Measurements from ENCODE around the gene NT5C3A. TPM values are rescaled to one million over a fixed set of nuclear protein-coding genes. Genes with fewer than 3 reads are reported as not detected.

NT5C3A gene
- total and polyA plus RNA-seq, 9 of the 15 experiments (the other 6 are each of a cell fraction or from before 2014, with no cell fraction given): 18.6 to 60.1 (median 40.0) TPM

DNA sequence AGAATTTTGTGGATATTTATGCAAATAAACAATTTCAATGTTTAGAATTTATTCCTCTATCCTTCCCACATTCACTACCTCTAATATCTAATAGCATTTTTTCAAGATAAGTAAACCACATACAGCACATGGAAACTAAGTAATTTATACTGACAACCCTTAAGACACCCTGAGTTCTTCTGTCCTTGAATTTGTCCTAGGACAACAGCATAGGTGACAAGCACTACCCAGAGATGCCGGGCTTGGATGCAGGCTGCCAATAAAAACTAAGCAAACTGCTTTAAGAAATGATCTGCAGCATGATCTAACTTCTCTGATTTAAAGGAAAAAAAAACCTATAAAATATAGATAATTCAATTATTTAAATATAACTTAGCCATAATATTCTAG is 22.7 kb downstream of the NT5C3A start:
- Histone ChIP-seq H3K9me3 (replicated peaks; ENCODE audit: control insufficient read depth, insufficient read depth, low read depth, low read length) (no peaks in the 10 kb centered on the region), H3K79me2 (ENCODE audit: control insufficient read depth, insufficient read depth, low read length) (peaks cover 95% of the 10 kb centered on the region), H3K9ac (ENCODE audit: insufficient read depth in 1 of 2, low read depth in 2 of 2, low read length in 2 of 2) (no peak overlapping the region; a peak in 1 of 4 replicates), H4K20me1 (replicated peaks; ENCODE audit: control insufficient read depth, insufficient read depth, low read length) (peaks cover 6% of the 10 kb centered on the region), H3K27ac (ENCODE audit: extremely low read depth, low read depth, low read length) (no peak overlapping the region), H3K4me2 (ENCODE audit: insufficient read depth, low read length) (no peak overlapping the region; the same call in 1 of the 2 replicates), H3K36me3 (ENCODE audit: control insufficient read depth, insufficient read depth, low read length) (peaks cover 6% of the 10 kb centered on the region; the same call in 1 of the 3 replicates), H3K4me1 (replicated peaks in 1 of 2; ENCODE audit: control insufficient read depth in 2 of 2, insufficient read depth in 2 of 2, low read length in 2 of 2) (peaks cover 8 to 20% of the 10 kb centered on the region in 2 experiments; a peak in 3 of 5 replicates), H3K27me3 (ENCODE audit: control insufficient read depth in 2 of 2, insufficient read depth in 2 of 2, low read length in 2 of 2) (no peaks in the 10 kb centered on the region), H2AFZ (ENCODE audit: low read depth, low read length) (no peak overlapping the region), H3K4me3 (no peak overlapping the region), H3K9me1 (ENCODE audit: control insufficient read depth, insufficient read depth, low read length) (no peaks in the 10 kb centered on the region)
- ATAC-seq: no peak
- no peak for DNase-seq (ENCODE audit: extremely low read depth in 1 of 4, low spot score in 3 of 4)
- ChIA-PET POLR2A (interaction anchor here (1.1 to 1.6 kb wide), 6 partner anchors 8 to 64 kb away, joined by 3 to 6 read pairs (median 4); no protein-coding TSS in a partner anchor), CTCF (ENCODE audit: low intra/inter-chr PET ratio) (no interaction called here)
- no TSS peak for BruUV-seq (replicated peaks)
- intact Hi-C loops (cut with micrococcal nuclease): loop anchor here (5.0 kb wide), 1 partner anchor 148 kb away; the partner anchor contains the start of gene KBTBD2
- in situ Hi-C loops (cut with MboI): loop anchor here (10.0 kb wide), 1 partner anchor 345 kb away; no protein-coding TSS in a partner anchor
- FAIRE-seq: no peak
- WGBS (ENCODE audit: insufficient coverage, low coverage, missing lambda C conversion rate): 50% methylated on average over 1 of the region's 1 CpG
- TF ChIP-seq, protein P1, sequence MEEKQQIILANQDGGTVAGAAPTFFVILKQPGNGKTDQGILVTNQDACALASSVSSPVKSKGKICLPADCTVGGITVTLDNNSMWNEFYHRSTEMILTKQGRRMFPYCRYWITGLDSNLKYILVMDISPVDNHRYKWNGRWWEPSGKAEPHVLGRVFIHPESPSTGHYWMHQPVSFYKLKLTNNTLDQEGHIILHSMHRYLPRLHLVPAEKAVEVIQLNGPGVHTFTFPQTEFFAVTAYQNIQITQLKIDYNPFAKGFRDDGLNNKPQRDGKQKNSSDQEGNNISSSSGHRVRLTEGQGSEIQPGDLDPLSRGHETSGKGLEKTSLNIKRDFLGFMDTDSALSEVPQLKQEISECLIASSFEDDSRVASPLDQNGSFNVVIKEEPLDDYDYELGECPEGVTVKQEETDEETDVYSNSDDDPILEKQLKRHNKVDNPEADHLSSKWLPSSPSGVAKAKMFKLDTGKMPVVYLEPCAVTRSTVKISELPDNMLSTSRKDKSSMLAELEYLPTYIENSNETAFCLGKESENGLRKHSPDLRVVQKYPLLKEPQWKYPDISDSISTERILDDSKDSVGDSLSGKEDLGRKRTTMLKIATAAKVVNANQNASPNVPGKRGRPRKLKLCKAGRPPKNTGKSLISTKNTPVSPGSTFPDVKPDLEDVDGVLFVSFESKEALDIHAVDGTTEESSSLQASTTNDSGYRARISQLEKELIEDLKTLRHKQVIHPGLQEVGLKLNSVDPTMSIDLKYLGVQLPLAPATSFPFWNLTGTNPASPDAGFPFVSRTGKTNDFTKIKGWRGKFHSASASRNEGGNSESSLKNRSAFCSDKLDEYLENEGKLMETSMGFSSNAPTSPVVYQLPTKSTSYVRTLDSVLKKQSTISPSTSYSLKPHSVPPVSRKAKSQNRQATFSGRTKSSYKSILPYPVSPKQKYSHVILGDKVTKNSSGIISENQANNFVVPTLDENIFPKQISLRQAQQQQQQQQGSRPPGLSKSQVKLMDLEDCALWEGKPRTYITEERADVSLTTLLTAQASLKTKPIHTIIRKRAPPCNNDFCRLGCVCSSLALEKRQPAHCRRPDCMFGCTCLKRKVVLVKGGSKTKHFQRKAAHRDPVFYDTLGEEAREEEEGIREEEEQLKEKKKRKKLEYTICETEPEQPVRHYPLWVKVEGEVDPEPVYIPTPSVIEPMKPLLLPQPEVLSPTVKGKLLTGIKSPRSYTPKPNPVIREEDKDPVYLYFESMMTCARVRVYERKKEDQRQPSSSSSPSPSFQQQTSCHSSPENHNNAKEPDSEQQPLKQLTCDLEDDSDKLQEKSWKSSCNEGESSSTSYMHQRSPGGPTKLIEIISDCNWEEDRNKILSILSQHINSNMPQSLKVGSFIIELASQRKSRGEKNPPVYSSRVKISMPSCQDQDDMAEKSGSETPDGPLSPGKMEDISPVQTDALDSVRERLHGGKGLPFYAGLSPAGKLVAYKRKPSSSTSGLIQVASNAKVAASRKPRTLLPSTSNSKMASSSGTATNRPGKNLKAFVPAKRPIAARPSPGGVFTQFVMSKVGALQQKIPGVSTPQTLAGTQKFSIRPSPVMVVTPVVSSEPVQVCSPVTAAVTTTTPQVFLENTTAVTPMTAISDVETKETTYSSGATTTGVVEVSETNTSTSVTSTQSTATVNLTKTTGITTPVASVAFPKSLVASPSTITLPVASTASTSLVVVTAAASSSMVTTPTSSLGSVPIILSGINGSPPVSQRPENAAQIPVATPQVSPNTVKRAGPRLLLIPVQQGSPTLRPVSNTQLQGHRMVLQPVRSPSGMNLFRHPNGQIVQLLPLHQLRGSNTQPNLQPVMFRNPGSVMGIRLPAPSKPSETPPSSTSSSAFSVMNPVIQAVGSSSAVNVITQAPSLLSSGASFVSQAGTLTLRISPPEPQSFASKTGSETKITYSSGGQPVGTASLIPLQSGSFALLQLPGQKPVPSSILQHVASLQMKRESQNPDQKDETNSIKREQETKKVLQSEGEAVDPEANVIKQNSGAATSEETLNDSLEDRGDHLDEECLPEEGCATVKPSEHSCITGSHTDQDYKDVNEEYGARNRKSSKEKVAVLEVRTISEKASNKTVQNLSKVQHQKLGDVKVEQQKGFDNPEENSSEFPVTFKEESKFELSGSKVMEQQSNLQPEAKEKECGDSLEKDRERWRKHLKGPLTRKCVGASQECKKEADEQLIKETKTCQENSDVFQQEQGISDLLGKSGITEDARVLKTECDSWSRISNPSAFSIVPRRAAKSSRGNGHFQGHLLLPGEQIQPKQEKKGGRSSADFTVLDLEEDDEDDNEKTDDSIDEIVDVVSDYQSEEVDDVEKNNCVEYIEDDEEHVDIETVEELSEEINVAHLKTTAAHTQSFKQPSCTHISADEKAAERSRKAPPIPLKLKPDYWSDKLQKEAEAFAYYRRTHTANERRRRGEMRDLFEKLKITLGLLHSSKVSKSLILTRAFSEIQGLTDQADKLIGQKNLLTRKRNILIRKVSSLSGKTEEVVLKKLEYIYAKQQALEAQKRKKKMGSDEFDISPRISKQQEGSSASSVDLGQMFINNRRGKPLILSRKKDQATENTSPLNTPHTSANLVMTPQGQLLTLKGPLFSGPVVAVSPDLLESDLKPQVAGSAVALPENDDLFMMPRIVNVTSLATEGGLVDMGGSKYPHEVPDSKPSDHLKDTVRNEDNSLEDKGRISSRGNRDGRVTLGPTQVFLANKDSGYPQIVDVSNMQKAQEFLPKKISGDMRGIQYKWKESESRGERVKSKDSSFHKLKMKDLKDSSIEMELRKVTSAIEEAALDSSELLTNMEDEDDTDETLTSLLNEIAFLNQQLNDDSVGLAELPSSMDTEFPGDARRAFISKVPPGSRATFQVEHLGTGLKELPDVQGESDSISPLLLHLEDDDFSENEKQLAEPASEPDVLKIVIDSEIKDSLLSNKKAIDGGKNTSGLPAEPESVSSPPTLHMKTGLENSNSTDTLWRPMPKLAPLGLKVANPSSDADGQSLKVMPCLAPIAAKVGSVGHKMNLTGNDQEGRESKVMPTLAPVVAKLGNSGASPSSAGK (IDR thresholded peaks at IDR 0.05): no peak
- TF ChIP-seq ILF3 (IDR thresholded peaks at IDR 0.05; ENCODE audit: borderline replicate concordance): no peak
- no peak for TF ChIP-seq ZNF217 (CRISPR knock-in tag; IDR thresholded peaks at IDR 0.05)
- no peak for TF ChIP-seq SMC3 (conservative IDR thresholded peaks at IDR 0.05; ENCODE audit: insufficient read depth, low read depth, low read length)
- TF ChIP-seq ZFX (CRISPR knock-in tag; IDR thresholded peaks at IDR 0.05): no peak
- no peak for TF ChIP-seq HNRNPUL1 (IDR thresholded peaks at IDR 0.05; ENCODE audit: low read length)
- no peak for TF ChIP-seq STAT5A (IDR thresholded peaks at IDR 0.05; ENCODE audit: borderline replicate concordance, low read length)
- TF ChIP-seq ZNF174 (CRISPR knock-in tag; IDR thresholded peaks at IDR 0.05): no peak
- TF ChIP-seq RB1 (IDR thresholded peaks at IDR 0.05; ENCODE audit: low read depth): no peak
